Prostate gland (tissue), 2 donors: ENCODE results near the gene TAC4.

Experiments used
- CTCF ChIP-seq, 4 experiments: fragments of 200-600 bp in 2 of 4; fragments of 450-650 bp in 2 of 4; sonication (generic) in 2 of 4; IDR thresholded peaks; 1 replicate in 3 of 4; 2 replicates in 1 of 4; pipeline ENCODE4 v1.5.1; 2016 to 2019; ENCODE audit warnings: antibody characterized with exemption in 4 of 4, mild to moderate bottlenecking in 2 of 4, moderate library complexity in 2 of 4
- POLR2A ChIP-seq: fragments of 450-650 bp; IDR thresholded peaks from one replicate; pipeline ENCODE4 v1.6.1; 2016; ENCODE audit warnings: antibody characterized with exemption, mild to moderate bottlenecking

GRCh38 chr17:49875685-49876084 lies 27.8 kb upstream of the TAC4 start:
- TF ChIP-seq CTCF (IDR thresholded peaks at IDR 0.05): no peak
- no peak for TF ChIP-seq POLR2A
